RWPE2 (cell line): ENCODE measurements around the gene ARRB2.

ENCODE experiments used
- ATAC-seq: fragments of 200-7000 bp; cut with Tn5 transposase; 3 replicates; pipeline ENCODE4 v1.9.1; 2021; ENCODE audit warnings: low read depth
- DNase-seq: peaks from one replicate; pipeline ENCODE4 v3.0.0-alpha.2; 2020; ENCODE audit warnings: low spot score
- H3K27ac ChIP-seq: fragments of 450-650 bp; 2 replicates; pipeline ENCODE4 v1.5.1; 2017; ENCODE audit warnings: mild to moderate bottlenecking; ENCODE audit not compliant: poor library complexity, severe bottlenecking
- H3K27me3 ChIP-seq: fragments of 250-450 bp; sonication (Bioruptor Pico); 2 replicates; pipeline ENCODE4 v1.5.1; 2021; ENCODE audit warnings: mild to moderate bottlenecking, moderate library complexity; ENCODE audit not compliant: insufficient read depth, poor library complexity, severe bottlenecking
- H3K36me3 ChIP-seq: fragments of 250-450 bp; sonication (Bioruptor Pico); 2 replicates; pipeline ENCODE4 v1.5.1; 2020; ENCODE audit warnings: low read depth, mild to moderate bottlenecking, moderate library complexity
- H3K4me1 ChIP-seq: fragments of 250-450 bp; sonication (Bioruptor Pico); 2 replicates; pipeline ENCODE4 v1.5.1; 2021; ENCODE audit warnings: mild to moderate bottlenecking, moderate library complexity; ENCODE audit not compliant: insufficient read depth, poor library complexity, severe bottlenecking
- H3K4me3 ChIP-seq: fragments of 250-450 bp; sonication (Bioruptor Pico); 2 replicates; pipeline ENCODE4 v1.5.1; 2021; ENCODE audit warnings: mild to moderate bottlenecking, moderate library complexity; ENCODE audit not compliant: severe bottlenecking
- H3K9me3 ChIP-seq: fragments of 250-450 bp; sonication (Bioruptor Pico); 2 replicates; pipeline ENCODE4 v1.5.1; 2021; ENCODE audit warnings: mild to moderate bottlenecking, moderate library complexity; ENCODE audit not compliant: severe bottlenecking
- CTCF ChIP-seq: fragments of 450-650 bp; IDR thresholded peaks from one replicate; pipeline ENCODE4 v1.5.1; 2017; ENCODE audit warnings: mild to moderate bottlenecking, moderate library complexity; ENCODE audit not compliant: poor library complexity, severe bottlenecking

The ARRB2 gene

GRCh38 chr17:4715063-4715744, 4.8 kb downstream of the ARRB2 start:
- no peak overlapping the region for H3K27ac ChIP-seq
- no peaks in the 10 kb centered on the region for H3K27me3 ChIP-seq
- no peak for DNase-seq
- ATAC-seq, result no peak
- no peak for TF ChIP-seq CTCF
- H3K4me3 ChIP-seq, result no peak overlapping the region
- peaks cover 10% of the 10 kb centered on the region for H3K36me3 ChIP-seq
- no peaks in the 10 kb centered on the region for H3K9me3 ChIP-seq
- H3K4me1 ChIP-seq, result no peaks in the 10 kb centered on the region

- H3K27ac ChIP-seq, result no peak overlapping the region
Measured at GRCh38 chr17:4716081-4716480, 5.6 kb downstream of the ARRB2 start.

GRCh38 chr17:4717791-4718190, 7.4 kb downstream of the ARRB2 start:
- ATAC-seq (no peak), DNase-seq (no peak)
- Histone ChIP-seq H3K36me3 (peaks cover 10% of the 10 kb centered on the region), H3K27ac (no peak overlapping the region), H3K4me3 (no peak overlapping the region), H3K9me3 (no peaks in the 10 kb centered on the region), H3K4me1 (peaks cover 8% of the 10 kb centered on the region), H3K27me3 (no peaks in the 10 kb centered on the region)
- no peak for TF ChIP-seq CTCF

More at GRCh38 chr17:4716081-4716480, 5.6 kb downstream of the ARRB2 start:
- no peaks in the 10 kb centered on the region for H3K9me3 ChIP-seq
- no peak for TF ChIP-seq CTCF
- DNase-seq, result no peak
- peaks cover 10% of the 10 kb centered on the region for H3K36me3 ChIP-seq
- ATAC-seq, result no peak
- H3K4me3 ChIP-seq, result no peak overlapping the region
- no peaks in the 10 kb centered on the region for H3K27me3 ChIP-seq
- H3K4me1 ChIP-seq, result no peaks in the 10 kb centered on the region

GRCh38 chr17:4718276-4718675, 7.8 kb downstream of the ARRB2 start:
- no peak for TF ChIP-seq CTCF
- no peak for DNase-seq
- no peak overlapping the region for H3K27ac ChIP-seq
- peaks cover 8% of the 10 kb centered on the region for H3K4me1 ChIP-seq
- H3K4me3 ChIP-seq, result no peak overlapping the region
- H3K27me3 ChIP-seq, result no peaks in the 10 kb centered on the region
- no peak for ATAC-seq
- no peaks in the 10 kb centered on the region for H3K9me3 ChIP-seq
- peaks cover 10% of the 10 kb centered on the region for H3K36me3 ChIP-seq

GRCh38 chr17:4719146-4719545, 8.7 kb downstream of the ARRB2 start:
- Histone ChIP-seq H3K27me3 (no peaks in the 10 kb centered on the region), H3K4me3 (no peak overlapping the region), H3K27ac (no peak overlapping the region), H3K4me1 (peaks cover 8% of the 10 kb centered on the region), H3K9me3 (no peaks in the 10 kb centered on the region), H3K36me3 (peaks cover 10% of the 10 kb centered on the region)
- no peak for DNase-seq
- no peak for TF ChIP-seq CTCF
- no peak for ATAC-seq
